ENCODE data around the gene AGRN.

DNA sequence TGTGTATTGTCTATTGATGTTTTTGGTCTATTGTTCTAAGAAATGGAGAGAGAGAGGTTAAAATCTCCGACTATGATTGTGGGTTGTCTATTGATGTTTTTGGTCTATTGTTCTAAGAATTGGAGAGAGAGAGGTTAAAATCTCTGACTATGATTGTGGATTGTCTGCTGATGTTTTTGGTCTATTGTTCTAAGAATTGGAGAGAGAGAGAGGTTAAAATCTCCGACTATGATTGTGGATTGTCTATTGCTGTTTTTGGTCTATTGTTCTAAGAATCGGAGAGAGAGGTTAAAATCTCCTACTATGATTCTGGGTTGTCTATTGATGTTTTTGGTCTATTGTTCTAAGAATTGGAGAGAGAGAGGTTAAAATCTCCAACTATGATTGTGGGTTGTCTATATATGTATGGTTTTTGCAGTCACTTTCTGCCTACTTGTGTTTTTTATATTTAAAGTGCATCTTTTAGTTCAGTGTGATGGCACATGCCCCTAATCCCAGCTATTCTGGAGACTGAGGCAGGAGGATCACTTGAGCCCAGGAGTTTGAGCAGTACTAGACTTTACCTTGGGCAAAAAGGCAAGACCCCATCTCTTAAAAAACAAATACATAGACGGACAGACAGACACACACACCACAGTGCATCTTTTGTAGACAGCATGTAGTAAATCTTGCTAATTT lies 79.7 kb downstream of the AGRN start:
- TF ChIP-seq, protein P1, sequence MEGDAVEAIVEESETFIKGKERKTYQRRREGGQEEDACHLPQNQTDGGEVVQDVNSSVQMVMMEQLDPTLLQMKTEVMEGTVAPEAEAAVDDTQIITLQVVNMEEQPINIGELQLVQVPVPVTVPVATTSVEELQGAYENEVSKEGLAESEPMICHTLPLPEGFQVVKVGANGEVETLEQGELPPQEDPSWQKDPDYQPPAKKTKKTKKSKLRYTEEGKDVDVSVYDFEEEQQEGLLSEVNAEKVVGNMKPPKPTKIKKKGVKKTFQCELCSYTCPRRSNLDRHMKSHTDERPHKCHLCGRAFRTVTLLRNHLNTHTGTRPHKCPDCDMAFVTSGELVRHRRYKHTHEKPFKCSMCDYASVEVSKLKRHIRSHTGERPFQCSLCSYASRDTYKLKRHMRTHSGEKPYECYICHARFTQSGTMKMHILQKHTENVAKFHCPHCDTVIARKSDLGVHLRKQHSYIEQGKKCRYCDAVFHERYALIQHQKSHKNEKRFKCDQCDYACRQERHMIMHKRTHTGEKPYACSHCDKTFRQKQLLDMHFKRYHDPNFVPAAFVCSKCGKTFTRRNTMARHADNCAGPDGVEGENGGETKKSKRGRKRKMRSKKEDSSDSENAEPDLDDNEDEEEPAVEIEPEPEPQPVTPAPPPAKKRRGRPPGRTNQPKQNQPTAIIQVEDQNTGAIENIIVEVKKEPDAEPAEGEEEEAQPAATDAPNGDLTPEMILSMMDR (conservative IDR thresholded peaks at IDR 0.05 in 1 of 2, IDR thresholded peaks at IDR 0.05 in 1 of 2; ENCODE audit: extremely low read depth in 1 of 2, insufficient read depth in 1 of 2, low read depth in 1 of 2, low read length in 2 of 2) = no peak
- no peak for TF ChIP-seq EZH2 (IDR thresholded peaks at IDR 0.05; ENCODE audit: borderline replicate concordance, low read length)

Measured in mammary epithelial cell (primary cell).